Hippocampal formation (tissue), 2 donors: ENCODE data around the gene NFAT5.
"Not testable (repeated sequence)": the region's sequence is repeated elsewhere in the genome, so short reads cannot be mapped to it uniquely, and the experiment has no call there.

Source experiments
- DNase-seq, 2 donors: peaks; one replicate each; lab custom pipeline; 2025; lab: John Stamatoyannopoulos, UW

Gene NFAT5

DNA sequence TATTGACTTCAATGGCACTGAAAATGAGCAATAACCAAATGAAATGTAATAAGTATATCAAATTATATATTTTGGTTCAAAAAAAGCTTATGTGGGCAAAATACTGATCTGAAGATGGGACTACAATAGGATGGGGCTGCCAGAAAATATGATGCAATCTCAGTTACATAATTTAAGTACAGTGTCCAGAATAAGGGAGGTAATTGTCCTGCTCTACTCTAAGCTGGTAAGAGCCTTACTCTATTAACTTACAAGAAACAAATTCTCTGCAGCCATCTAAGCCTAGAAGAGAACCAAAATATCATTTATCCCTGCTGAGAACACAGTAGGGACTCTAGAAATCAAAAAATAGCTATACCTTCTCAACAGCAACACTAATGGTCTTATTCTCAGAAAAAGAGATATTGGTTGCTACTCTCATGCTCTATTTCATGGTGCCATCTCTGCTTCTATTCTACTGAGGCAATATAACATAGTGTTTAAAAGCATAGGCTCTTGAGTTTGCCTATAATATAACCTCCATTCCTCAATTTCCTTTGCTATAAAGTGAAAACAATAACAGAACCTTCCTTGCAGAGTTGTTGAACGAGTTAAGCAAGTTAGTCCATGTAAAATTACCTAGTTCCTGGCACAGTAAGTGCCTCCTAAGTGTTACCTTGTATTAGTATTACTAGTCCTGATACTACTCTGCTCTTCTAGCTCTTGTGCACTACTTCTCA is 140.6 kb downstream of the NFAT5 start:
- DNase-seq = no peak

DNA sequence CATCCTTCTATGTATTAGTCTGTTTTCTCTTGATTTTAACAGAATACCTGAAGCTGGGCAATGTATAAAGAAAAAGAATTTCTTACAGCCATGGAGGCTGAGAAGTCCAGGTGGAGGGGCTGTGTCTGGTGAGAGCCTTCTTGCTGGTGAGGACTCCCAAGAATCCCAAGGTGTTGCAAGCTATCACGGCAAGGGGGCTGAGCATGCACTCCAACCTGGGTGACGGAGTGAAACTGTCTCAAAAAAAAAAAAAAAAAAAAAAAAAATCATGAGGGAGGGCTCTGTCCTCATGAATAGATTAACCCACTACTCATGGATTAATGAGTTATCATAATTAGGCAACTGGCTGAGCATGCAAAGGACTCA is 141.2 kb downstream of the NFAT5 start:
- DNase-seq = no peak

DNA sequence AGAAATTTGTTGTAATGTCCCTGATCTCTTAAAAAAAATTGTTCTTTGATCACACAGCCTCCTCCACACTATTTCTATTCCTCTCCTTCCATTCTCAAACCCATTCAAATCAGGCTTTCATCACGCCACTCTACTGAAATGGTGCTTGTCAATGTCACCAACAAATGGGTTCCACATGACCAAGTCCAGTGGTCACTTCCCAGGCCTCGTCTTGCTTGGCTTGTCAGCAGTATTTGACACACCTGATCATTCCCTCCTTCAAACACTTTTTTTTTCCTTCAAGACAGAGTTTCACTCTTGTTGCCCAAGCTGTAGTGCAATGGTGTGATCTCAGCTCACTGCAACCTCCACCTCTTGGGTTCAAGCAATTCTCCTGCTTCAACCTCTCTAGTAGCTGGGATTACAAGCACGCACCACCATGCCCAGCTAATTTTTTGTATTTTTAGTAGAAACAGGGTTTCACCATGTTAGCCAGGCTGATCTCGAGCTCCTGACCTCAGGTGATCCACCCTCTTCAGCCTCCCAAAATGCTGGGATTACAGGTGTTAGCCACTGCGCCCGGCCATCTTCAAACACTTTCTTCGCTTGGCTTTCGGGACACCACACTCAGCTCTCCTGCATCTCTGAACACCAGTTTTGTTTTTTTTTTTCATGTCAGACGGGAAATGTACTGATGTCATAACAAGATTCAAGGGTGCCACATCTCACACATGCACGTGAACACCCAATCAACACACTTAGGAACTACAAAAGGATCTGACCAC is 142.3 kb downstream of the NFAT5 start:
- DNase-seq = no peak

DNA sequence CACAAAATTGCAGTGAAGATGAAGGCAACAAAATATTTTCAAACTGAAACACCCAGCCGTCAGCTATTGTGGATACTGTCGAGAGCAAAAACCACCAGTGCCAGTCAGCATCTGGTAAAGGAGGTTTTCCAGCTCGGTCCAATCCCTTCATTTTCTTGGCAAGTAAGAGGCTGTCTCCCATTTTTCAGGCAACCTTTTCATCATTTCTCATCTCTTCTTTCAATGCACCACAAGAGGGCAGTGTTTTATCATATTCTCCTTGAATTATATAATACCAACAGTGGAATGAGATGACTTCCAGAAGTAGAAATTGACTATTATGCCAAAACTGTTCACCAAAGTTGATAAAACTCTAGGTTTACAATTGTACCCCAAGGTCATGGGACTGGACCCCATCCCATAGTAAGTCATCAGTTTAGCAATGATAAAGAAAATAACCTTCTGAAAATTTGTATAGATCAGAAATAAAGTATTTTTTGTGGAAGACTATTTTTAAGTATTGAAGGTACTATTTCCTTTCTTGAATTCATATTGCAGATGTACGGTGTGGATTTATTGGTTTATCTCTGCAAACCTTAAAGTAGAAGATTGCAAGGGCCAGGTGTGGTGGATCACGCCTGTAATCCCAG is 143.8 kb downstream of the NFAT5 start:
- DNase-seq = peak in 1 of 2 donors; percentile 85

DNA sequence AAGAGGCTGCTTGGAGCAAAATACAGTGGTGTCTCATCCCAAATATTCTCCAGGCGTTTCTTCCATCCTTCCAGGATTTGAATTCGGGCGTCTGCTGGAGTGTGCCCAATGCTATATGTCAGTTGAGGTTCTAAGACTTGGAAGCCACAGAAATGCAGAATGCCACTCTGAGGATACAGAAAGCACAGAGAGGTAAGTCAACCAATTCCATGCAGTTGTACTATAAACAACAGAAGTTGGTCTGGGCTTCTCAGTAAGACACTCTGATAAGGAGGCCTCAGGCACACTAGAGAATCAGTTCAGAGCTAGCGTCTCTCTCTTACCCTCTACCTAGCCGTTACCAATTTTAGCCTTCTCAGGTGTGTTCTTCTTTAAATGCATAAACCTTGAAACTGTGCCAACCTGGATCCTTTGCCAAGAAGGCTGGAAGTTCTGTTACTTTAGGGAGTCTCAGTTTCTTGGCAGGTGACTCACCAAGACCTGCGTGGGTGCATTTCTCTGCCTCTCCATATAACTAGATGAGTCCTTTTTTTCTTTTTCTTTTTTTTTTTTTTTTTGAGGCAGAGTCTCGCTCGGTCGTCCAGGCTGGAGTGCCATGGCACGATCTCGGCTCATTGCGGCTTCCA is 145.5 kb downstream of the NFAT5 start:
- no peak for DNase-seq

DNA sequence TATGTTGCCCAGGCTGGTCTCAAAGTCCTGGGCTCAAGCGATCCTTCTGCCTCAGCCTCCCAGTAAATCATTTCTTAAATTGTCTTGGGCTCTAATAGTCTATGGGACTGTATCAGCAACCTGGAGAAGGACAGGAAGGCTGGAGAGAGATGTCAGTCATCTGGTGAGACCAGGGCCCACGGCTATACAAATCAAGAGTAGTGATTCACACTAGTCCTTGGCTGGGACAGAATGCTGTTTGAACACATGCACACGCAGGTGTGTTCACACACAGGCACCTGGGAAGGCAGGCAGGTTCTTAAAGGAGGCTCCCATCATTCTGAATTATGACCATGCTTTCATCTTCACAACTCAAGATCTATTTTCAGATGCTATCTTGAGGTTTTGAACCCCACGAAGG is 146.5 kb downstream of the NFAT5 start:
- no peak for DNase-seq

DNA sequence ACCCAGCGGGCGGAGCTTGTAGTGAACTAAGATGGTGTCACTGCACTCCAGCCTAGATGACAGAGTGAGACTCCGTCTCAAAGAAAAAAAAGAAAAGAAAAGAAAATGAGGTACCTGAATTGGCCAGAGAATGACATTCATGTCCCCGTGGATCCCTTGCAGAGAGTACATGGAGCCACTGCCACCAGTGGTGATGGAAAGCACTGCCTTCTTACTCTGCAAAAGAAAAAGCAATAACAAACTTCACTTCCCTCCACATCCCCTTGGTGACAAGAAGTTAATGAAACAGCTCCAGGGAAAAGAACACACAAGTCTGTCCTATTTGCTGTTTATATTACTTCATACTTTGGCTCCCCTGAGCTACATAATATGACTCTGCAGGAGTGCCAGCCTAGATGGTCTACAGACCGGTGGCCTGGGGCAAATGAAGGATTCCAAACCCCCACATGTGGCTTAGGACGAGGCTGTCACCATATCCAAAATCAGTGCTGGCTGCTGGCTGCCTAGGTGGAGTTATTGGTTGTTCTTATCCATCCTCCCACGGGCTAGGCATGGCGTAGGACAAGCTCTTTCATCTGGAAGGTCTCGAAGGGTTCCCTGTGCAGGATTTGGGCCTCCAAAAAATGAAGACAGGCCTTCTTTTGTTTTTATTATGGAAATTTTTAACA is 147.3 kb downstream of the NFAT5 start:
- no peak for DNase-seq

DNA sequence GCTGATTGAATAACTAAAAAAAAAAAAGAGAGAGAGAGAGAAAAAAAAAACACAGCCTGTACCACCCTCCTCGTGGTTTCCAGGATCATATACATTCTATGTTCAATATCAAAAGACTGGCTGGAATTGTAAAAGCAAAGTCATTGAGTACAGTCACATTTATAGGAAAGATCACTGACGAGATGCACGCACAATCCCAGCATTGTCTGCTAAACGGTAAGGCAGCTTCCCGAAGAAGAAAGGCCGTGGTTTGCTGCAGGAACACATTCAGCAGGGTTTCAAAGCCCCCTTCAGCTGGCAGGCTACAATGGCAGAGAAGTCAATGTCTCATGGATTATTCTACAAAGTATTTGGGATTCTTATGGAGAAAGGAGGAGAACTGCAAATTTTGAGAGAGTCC is 151.3 kb downstream of the NFAT5 start:
- DNase-seq = no peak

DNA sequence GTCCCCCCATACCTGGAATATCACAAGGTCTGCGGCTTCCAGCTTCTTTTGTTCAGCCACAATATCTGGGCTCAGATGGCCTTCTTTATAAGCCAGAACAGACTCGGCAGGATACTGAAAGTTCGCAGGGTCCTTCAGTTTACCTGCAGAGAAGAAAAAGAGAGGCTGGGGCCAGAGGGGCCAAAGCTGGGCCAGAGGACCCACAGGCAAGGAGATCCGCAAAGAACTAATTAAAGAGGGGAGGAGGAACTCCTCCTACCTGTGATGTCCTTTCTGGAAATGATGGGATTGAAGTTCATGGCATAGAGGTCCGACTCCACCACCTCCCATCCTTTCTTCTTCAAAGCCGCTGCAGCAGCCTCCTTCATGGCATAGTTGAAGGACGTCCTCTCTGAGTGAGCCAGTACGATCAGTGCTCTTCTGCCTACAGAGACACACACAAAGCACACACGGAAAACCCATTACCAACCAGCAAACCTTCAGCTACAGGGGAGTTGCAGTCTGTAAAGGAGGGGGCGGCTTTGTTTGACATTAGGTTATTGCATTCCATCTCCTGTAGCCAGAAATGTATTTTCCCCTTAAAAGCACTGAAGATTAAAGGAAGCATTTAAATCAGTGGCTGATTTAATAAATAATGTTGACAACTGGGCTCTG is 152.5 kb downstream of the NFAT5 start:
- DNase-seq = no peak

DNA sequence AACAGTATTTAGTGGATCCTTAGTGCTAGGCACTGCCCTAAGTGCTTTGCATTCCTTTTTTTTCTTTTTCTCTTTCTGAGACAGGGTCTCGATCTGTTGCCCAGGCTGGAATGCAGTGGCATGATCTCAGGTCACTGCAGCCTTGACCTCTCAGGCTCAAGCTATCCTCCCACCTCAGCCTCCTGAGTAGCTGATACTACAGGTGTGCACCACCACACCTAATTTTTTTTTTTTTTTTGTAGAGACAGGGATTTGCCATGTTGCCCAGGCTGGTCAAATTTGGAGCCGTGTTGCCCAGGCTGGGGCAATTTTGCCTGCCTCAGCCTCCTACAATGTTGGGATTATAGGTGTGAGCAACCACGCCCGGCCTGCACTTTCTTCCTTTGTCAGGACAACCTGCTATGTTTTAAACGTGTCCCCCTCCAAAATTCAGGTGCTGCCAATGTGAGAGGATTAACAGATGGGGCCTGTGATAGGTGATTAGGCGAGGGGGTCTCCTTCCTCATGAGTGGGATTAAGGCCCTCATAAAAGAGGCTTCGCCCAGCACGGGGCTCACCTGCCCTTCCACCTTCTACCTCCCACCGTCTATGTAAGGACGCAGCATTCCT is 155.2 kb downstream of the NFAT5 start:
- DNase-seq = no peak

DNA sequence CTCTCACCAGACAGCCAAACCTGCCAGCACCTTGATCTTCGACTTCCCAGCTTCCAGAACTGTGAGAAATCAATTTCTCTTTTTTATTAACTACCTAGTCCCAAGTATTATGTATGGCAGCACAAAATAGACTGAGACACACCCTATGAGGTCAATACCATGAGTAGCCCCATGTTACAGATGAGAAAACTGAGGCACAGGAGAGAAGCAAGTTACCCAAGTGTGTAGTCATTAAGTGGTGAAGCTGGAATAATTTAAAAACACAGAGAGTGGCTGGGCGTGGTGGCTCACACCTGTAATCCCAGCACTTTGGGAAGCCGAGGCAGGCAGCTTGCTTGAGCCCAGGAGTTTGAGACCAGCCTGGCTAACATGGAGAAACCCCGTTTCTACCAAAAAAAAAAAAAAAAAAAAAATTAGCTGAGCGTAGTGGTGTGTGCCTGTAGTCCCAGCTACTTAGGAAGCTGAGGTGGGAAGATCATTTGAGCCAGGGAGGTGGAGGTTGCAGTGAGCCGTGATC is 155.7 kb downstream of the NFAT5 start:
- DNase-seq = no peak

DNA sequence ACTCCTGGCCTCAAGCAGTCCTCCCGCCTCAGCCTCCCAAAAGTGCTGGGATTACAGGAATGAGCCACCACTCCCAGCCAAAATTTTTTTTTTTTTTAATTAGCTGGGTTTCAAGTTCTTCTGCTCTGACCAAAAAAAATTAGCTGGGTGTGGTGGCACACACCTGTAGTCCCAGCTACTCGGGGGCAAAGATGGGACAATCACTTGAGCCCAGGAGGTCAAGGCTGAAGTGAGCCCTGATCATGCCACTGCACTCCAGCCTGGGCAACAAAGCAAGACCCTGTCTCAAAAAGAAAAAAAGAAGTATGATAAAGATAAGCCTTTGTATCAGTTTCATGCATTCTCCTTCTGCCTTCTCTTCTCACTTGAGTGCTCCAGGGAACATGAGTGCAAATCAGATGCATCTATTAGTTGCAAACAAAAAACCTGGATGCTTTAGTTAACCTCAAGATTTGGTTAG is 158.7 kb downstream of the NFAT5 start:
- no peak for DNase-seq

DNA sequence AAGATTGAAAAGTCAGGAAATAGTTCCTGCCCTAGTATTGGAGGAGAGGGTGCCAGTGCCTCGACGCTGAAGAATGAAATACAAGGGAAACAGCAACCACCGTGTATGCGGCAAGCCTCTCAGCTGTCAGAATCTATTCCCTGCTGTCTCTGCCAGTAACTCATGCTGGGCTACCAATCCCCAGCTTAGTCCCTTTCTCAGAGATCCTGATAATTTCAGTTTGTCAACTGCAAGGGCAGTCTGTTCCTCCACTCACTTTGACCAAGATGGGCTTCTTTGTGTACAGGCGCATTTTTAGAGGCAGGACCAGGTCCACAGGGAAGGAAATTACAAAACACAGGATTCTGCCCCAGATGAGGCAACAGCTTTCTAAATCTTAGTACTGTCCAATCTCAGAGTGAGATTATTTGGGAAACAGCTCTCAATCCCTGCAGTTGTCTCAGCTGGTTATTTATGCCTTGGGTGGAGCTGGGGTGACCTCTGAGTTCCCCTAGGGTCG is 159.3 kb downstream of the NFAT5 start:
- no peak for DNase-seq

DNA sequence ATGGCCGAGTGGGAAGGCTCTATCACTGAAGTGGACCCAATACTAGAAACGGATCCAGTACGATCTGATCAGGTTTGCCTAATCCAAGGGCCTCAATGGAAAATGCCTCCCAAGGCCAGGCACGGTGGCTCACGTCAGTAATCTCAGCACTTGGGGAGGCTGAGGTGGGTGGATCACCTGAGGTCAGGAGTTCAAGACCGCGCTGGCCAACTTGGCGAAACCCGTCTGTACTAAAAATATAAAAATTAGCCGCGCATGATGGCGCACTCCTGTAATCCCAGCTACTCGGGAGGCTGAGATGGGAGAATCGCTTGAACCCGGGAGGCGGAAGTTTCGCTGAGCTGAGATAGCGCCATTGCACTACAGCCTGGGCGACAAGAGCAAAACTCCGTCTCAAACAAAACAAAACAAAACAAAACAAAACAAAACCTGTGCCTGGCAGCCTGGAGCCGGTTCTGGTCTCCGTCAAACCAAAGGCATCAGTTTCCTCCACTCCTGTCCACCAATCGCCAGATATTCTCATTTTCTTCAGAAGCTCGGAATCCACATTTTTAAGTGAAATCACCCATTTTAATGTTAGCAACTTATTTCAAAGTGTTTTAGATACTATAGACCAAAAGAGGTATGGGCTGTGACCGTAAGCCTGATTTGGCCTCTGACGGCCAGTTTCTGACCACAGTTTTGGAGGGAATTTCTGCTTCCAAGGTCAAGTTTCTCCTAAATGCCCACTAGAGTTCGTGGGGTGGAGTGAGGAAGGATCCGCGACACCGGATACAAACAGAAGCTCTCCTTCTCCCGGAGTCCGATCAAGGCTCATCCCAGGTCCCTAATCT is 159.9 kb downstream of the NFAT5 start:
- no peak for DNase-seq

DNA sequence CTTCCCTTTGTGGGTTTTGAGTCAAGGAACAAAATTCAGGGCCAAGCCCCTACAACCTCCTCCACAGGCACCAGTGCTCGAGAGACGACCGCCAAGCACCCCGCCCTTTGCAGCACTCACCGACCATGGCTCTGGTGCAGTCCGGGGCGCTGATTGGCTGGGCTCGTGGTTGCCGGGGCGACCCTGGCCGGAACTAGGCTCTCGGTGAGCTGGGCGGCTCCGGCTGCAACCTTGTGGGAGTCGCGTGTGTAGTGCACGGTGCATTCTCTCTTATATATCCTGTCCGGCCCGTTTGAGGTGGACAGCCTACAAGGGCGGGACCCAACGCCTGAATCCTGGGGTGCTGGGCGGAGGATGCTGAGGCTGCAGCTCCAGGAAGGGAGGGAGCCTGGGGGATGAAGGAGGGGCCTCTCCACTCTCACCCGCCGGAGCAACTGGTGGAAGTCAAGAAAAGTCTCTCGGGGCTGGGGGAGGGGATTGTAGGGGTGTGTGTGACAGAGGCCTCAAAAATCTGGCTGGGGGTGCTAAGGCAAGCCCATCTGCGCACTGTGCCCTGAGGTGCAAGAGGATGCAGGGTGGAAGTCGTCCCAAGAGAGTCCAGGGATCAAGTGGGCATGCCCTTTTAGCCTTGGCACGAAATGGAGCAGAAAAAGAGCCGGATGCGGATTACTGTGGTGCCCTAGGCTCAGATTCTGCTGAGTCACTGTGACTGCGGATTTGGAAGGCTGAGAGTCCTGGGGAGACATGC is 160.7 kb downstream of the NFAT5 start, which contains the start of gene NQO1:
NQO1 (minus strand) TSS at position 248 of the 748 bp plus-strand sequence; CDS start at position 127, 121 bp downstream.
- peak; percentile 69 to 81 for DNase-seq

DNA sequence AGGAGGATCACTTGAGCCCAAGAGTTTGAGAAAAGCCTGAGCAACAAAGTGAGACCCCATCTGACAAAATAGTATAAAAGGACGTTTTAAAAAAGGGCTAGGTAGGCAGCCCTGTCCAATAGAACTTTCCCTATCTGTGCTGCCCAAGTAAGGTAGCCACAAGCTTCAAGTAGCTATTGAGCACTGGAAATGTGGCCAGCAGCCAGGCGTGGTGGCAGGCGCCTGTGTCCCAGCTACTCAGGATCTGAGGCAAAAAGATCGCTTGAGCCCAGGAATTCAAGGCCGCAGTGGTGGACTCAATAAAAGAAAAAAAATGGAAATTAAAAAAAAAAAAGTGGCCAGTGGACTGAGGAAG is 162.1 kb downstream of the NFAT5 start:
- DNase-seq = peak in 1 of 2 donors; percentile 33

DNA sequence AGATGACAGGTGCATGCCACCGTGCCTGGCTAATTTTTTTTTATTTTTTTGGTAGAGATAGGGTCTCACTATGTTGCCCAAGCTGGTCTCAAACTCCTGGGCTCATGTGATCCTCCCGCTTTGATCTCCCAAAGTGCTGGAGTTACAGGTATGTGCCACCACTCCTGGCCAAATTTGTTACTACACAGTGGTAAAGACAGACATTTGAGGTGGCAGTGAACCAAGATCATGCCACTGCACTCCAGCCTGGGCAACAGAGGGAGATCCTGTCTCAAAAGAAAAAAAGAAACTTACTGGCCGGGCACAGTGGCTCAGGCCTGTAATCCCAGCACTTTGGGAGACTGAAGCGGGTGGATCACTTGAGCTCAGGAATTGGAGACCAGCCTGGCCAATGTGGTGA is 163.3 kb downstream of the NFAT5 start:
- not testable (repeated sequence) for DNase-seq

DNA sequence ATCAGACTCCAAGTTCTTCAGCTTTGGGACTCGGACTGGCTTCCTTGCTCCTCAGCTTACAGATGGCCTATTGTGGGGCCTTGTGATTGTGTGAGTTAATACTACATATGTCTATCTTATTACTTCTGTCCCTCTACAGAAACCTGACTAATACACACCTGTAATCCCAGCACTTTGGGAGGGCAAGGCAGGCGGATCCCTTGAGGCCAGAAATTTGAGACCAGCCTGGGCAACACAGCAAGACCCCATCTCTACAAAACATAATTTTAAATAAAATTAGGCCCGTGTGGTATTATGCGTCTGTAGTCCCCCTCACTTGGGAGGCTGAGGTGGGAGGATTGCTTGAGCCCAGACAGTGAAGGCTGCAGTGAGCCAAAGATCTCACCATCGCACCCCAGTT is 165.5 kb downstream of the NFAT5 start:
- not testable (repeated sequence) for DNase-seq

DNA sequence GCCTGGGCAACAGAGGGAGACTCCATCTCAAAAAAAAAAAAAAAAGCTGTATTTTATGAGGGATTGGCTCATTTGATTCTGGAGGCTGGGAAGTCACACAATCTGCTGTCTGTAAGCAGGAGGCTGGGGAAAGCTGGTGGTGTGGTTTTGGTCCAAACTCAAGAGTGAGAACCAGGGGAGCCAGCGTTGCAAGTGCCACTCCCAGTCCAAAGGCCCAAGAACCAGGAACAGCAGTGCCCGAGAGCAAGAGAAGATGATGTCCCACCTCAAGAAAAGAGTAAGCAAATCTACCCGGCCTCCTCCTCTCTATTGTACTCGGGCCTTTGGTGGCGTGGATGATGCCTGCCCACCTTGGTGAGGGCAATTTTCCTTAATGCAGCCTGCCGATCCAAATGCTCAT is 166.3 kb downstream of the NFAT5 start:
- DNase-seq = no peak
